GM23338 (cell line): ENCODE data around the gene UBXN2A. TPM values are rescaled to one million over a fixed set of nuclear protein-coding genes. Genes with fewer than 3 reads are reported as not detected.

Experiments used
- ATAC-seq: fragments of 200-7000 bp; cut with Tn5 transposase; 3 replicates; pipeline ENCODE4 v1.9.1; 2020
- DNase-seq: peaks from one replicate; pipeline ENCODE4 v3.0.0-alpha.2; 2015; ENCODE audit warnings: low spot score
- H2AFZ ChIP-seq: fragments of 200-600 bp; sonication (generic); 2 replicates; pipeline ENCODE4 v1.8.0; 2016; ENCODE audit warnings: antibody characterized with exemption, mild to moderate bottlenecking, moderate library complexity
- H3F3A ChIP-seq: fragments of 200-600 bp; sonication (generic); replicated peaks from 2 replicates; pipeline ENCODE4 v1.8.0; 2017; ENCODE audit warnings: antibody characterized with exemption, mixed run types, low read depth
- H3K27ac ChIP-seq: fragments of 200-600 bp; sonication (generic); 2 replicates; pipeline ENCODE4 v1.6.1; 2016; ENCODE audit warnings: low read depth
- H3K27me3 ChIP-seq: fragments of 200-600 bp; sonication (generic); 2 replicates; pipeline ENCODE4 v1.8.0; 2016; ENCODE audit warnings: mild to moderate bottlenecking, mixed run types, moderate library complexity; ENCODE audit not compliant: insufficient read depth
- H3K36me3 ChIP-seq: fragments of 200-600 bp; sonication (generic); 2 replicates; pipeline ENCODE4 v1.8.0; 2016; ENCODE audit warnings: mild to moderate bottlenecking; ENCODE audit not compliant: insufficient read depth
- H3K4me1 ChIP-seq: fragments of 200-600 bp; sonication (generic); 2 replicates; pipeline ENCODE4 v1.8.0; 2016; ENCODE audit warnings: mild to moderate bottlenecking, moderate library complexity; ENCODE audit not compliant: insufficient read depth
- H3K4me2 ChIP-seq: fragments of 200-600 bp; sonication (generic); 2 replicates; pipeline ENCODE4 v1.7.1; 2017; ENCODE audit warnings: mixed run types
- H3K4me3 ChIP-seq: fragments of 200-600 bp; sonication (generic); 2 replicates; pipeline ENCODE4 v1.6.1; 2016; ENCODE audit warnings: mixed run types
- H3K79me2 ChIP-seq: fragments of 200-600 bp; sonication (generic); replicated peaks from 2 replicates; pipeline ENCODE4 v1.8.0; 2017; ENCODE audit warnings: mild to moderate bottlenecking; ENCODE audit not compliant: insufficient read depth
- H3K9me2 ChIP-seq: fragments of 200-600 bp; sonication (generic); 2 replicates; pipeline ENCODE4 v1.8.0; 2017; ENCODE audit not compliant: insufficient read depth
- H4K20me1 ChIP-seq: fragments of 200-600 bp; sonication (generic); replicated peaks from 2 replicates; pipeline ENCODE4 v1.8.0; 2017; ENCODE audit warnings: mild to moderate bottlenecking; ENCODE audit not compliant: insufficient read depth
- H3K27ac Mint-ChIP-seq: 2 replicates; pipeline ENCODE4 v1.8.0; 2020; ENCODE audit warnings: inconsistent platforms, mild to moderate bottlenecking, moderate library complexity, mixed read lengths
- H3K27me3 Mint-ChIP-seq: 3 replicates; pipeline ENCODE4 v1.8.0; 2022; ENCODE audit warnings: low read depth, mild to moderate bottlenecking, moderate library complexity, mixed read lengths, inconsistent platforms; ENCODE audit not compliant: insufficient read depth, poor library complexity
- H3K36me3 Mint-ChIP-seq: 3 replicates; pipeline ENCODE4 v1.8.0; 2021; ENCODE audit warnings: low read depth, mild to moderate bottlenecking, inconsistent platforms, moderate library complexity, mixed read lengths
- H3K4me1 Mint-ChIP-seq: 3 replicates; pipeline ENCODE4 v1.8.0; 2020; ENCODE audit warnings: mild to moderate bottlenecking, inconsistent platforms, mixed read lengths
- H3K4me3 Mint-ChIP-seq: 3 replicates; pipeline ENCODE4 v1.8.0; 2021; ENCODE audit warnings: moderate library complexity, mild to moderate bottlenecking, inconsistent platforms, mixed read lengths
- H3K9me3 Mint-ChIP-seq: 3 replicates; pipeline ENCODE4 v1.8.0; 2020; ENCODE audit warnings: moderate library complexity, mild to moderate bottlenecking, inconsistent platforms, mixed read lengths
- CREB1 ChIP-seq: fragments of 250-450 bp; sonication (Bioruptor Pico); IDR thresholded peaks from 2 replicates; pipeline ENCODE4 v1.5.0; 2020; ENCODE audit warnings: low read depth, mild to moderate bottlenecking, moderate library complexity
- EZH2 ChIP-seq: fragments of 200-600 bp; sonication (generic); IDR thresholded peaks from one replicate; pipeline ENCODE4 v1.8.0; 2017; ENCODE audit warnings: antibody characterized with exemption, mild to moderate bottlenecking, low read depth; ENCODE audit not compliant: unreplicated experiment
- EZH2phosphoT487 ChIP-seq: fragments of 200-600 bp; sonication (generic); IDR thresholded peaks from one replicate; pipeline ENCODE4 v1.8.1; 2018; ENCODE audit warnings: antibody characterized with exemption; ENCODE audit not compliant: unreplicated experiment
- JUNB ChIP-seq: IDR thresholded peaks from one replicate; pipeline ENCODE4 v1.6.1; 2016; ENCODE audit warnings: antibody characterized with exemption; ENCODE audit not compliant: unreplicated experiment
- NANOG ChIP-seq: IDR thresholded peaks from 2 replicates; pipeline ENCODE4 v1.6.1; 2016; ENCODE audit warnings: antibody characterized with exemption, borderline replicate concordance
- POLR2AphosphoS5 ChIP-seq: IDR thresholded peaks from 2 replicates; pipeline ENCODE4 v1.6.1; 2016; ENCODE audit warnings: antibody characterized with exemption, low read depth
- STAT1 ChIP-seq: IDR thresholded peaks from one replicate; pipeline ENCODE4 v1.6.1; 2016; ENCODE audit warnings: antibody characterized with exemption; ENCODE audit not compliant: unreplicated experiment
- ZNF114 ChIP-seq: fragments of 250-450 bp; sonication (Bioruptor Pico); IDR thresholded peaks from 2 replicates; pipeline ENCODE4 v1.5.0; 2020; ENCODE audit warnings: mild to moderate bottlenecking, moderate library complexity
- ZNF331 ChIP-seq: fragments of 250-450 bp; sonication (Bioruptor Pico); IDR thresholded peaks from 2 replicates; pipeline ENCODE4 v1.5.0; 2020; ENCODE audit warnings: low read depth, mild to moderate bottlenecking, moderate library complexity
- polyA plus RNA-seq: library from polyadenylated mRNA; unstranded; fragments of >200 nt; fragmentation: Nextera tagmentation; extraction: Ambion mirVana; gene quantifications from 2 replicates; pipeline ENCODE4 v1.2.1, GENCODE V29; 2016
- total RNA-seq: library from RNA; depleted of rRNA; stranded (reverse); fragments of >200 nt; shearing (Covaris generic); gene quantifications from 2 replicates; pipeline ENCODE4 v1.2.3, GENCODE V29; 2014
- TF ChIP-seq, protein P1 (sequence below): IDR thresholded peaks from 2 replicates; pipeline ENCODE4 v1.6.1; 2016; ENCODE audit warnings: antibody characterized with exemption
- TF ChIP-seq, protein P2 (sequence below): IDR thresholded peaks from one replicate; pipeline ENCODE4 v1.6.1; 2018; ENCODE audit warnings: antibody characterized with exemption; ENCODE audit not compliant: unreplicated experiment
- TF ChIP-seq, protein P3 (sequence below): fragments of 250-450 bp; sonication (Bioruptor Pico); IDR thresholded peaks from 2 replicates; pipeline ENCODE4 v1.5.0; 2020; ENCODE audit warnings: mild to moderate bottlenecking, moderate library complexity
- TF ChIP-seq, protein P4 (sequence below), 2 experiments: fragments of 200-600 bp in 1 of 2; sonication (generic) in 1 of 2; conservative IDR thresholded peaks; 2 replicates each; pipeline versions ENCODE4 v1.5.1 to v1.6.1; 2016 to 2017; ENCODE audit warnings: antibody characterized with exemption in 2 of 2, low read depth in 2 of 2, mild to moderate bottlenecking in 2 of 2, moderate library complexity in 1 of 2

UBXN2A gene
- total and polyA plus RNA-seq, 2 experiments from 2014 or later, result 11.5 to 12.1 TPM

DNA sequence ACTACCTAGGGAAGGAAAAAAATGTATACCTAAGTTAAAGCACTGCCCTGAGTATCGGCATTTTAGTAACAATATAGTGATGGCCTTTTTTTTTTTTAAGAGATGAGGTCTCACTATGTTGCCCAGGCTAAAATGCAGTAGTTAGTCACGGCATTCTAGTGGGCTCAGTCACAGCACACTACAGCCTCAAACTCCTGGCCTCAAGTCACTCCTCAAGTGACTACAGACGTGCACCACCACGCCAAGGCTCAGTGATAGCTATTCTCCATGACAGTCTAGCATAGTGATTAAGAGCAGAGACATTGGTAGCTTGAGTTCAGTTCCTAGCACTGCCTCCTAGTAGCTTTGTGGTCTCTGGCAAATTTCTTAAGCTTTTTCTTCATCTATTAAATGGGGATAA lies 27.6 kb downstream of the UBXN2A start:
- Histone ChIP-seq H3F3A (no peaks in the 10 kb centered on the region), H3K27me3 (no peaks in the 10 kb centered on the region), H2AFZ (no peak overlapping the region), H3K36me3 (no peaks in the 10 kb centered on the region; the same call in 1 of the 2 replicates), H3K79me2 (no peaks in the 10 kb centered on the region; the same call in 1 of the 2 replicates), H3K4me2 (no peak overlapping the region), H3K27ac (no peak overlapping the region), H3K4me3 (no peak overlapping the region), H3K9me2 (no peaks in the 10 kb centered on the region), H3K4me1 (no peaks in the 10 kb centered on the region), H4K20me1 (no peaks in the 10 kb centered on the region)
- Mint-ChIP-seq H3K27ac (no peak overlapping the region), H3K27me3 (no peaks in the 10 kb centered on the region), H3K36me3 (peaks cover 9% of the 10 kb centered on the region), H3K4me3 (no peak overlapping the region), H3K4me1 (no peaks in the 10 kb centered on the region), H3K9me3 (no peaks in the 10 kb centered on the region)
- TF ChIP-seq ZNF331, result no peak
- no peak for TF ChIP-seq POLR2AphosphoS5
- no peak for TF ChIP-seq JUNB
- TF ChIP-seq, protein P1, sequence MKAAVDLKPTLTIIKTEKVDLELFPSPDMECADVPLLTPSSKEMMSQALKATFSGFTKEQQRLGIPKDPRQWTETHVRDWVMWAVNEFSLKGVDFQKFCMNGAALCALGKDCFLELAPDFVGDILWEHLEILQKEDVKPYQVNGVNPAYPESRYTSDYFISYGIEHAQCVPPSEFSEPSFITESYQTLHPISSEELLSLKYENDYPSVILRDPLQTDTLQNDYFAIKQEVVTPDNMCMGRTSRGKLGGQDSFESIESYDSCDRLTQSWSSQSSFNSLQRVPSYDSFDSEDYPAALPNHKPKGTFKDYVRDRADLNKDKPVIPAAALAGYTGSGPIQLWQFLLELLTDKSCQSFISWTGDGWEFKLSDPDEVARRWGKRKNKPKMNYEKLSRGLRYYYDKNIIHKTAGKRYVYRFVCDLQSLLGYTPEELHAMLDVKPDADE, result no peak
- TF ChIP-seq EZH2, result no peak
- TF ChIP-seq, protein P2, sequence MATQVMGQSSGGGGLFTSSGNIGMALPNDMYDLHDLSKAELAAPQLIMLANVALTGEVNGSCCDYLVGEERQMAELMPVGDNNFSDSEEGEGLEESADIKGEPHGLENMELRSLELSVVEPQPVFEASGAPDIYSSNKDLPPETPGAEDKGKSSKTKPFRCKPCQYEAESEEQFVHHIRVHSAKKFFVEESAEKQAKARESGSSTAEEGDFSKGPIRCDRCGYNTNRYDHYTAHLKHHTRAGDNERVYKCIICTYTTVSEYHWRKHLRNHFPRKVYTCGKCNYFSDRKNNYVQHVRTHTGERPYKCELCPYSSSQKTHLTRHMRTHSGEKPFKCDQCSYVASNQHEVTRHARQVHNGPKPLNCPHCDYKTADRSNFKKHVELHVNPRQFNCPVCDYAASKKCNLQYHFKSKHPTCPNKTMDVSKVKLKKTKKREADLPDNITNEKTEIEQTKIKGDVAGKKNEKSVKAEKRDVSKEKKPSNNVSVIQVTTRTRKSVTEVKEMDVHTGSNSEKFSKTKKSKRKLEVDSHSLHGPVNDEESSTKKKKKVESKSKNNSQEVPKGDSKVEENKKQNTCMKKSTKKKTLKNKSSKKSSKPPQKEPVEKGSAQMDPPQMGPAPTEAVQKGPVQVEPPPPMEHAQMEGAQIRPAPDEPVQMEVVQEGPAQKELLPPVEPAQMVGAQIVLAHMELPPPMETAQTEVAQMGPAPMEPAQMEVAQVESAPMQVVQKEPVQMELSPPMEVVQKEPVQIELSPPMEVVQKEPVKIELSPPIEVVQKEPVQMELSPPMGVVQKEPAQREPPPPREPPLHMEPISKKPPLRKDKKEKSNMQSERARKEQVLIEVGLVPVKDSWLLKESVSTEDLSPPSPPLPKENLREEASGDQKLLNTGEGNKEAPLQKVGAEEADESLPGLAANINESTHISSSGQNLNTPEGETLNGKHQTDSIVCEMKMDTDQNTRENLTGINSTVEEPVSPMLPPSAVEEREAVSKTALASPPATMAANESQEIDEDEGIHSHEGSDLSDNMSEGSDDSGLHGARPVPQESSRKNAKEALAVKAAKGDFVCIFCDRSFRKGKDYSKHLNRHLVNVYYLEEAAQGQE, result no peak
- no peak for TF ChIP-seq NANOG
- TF ChIP-seq, protein P3, sequence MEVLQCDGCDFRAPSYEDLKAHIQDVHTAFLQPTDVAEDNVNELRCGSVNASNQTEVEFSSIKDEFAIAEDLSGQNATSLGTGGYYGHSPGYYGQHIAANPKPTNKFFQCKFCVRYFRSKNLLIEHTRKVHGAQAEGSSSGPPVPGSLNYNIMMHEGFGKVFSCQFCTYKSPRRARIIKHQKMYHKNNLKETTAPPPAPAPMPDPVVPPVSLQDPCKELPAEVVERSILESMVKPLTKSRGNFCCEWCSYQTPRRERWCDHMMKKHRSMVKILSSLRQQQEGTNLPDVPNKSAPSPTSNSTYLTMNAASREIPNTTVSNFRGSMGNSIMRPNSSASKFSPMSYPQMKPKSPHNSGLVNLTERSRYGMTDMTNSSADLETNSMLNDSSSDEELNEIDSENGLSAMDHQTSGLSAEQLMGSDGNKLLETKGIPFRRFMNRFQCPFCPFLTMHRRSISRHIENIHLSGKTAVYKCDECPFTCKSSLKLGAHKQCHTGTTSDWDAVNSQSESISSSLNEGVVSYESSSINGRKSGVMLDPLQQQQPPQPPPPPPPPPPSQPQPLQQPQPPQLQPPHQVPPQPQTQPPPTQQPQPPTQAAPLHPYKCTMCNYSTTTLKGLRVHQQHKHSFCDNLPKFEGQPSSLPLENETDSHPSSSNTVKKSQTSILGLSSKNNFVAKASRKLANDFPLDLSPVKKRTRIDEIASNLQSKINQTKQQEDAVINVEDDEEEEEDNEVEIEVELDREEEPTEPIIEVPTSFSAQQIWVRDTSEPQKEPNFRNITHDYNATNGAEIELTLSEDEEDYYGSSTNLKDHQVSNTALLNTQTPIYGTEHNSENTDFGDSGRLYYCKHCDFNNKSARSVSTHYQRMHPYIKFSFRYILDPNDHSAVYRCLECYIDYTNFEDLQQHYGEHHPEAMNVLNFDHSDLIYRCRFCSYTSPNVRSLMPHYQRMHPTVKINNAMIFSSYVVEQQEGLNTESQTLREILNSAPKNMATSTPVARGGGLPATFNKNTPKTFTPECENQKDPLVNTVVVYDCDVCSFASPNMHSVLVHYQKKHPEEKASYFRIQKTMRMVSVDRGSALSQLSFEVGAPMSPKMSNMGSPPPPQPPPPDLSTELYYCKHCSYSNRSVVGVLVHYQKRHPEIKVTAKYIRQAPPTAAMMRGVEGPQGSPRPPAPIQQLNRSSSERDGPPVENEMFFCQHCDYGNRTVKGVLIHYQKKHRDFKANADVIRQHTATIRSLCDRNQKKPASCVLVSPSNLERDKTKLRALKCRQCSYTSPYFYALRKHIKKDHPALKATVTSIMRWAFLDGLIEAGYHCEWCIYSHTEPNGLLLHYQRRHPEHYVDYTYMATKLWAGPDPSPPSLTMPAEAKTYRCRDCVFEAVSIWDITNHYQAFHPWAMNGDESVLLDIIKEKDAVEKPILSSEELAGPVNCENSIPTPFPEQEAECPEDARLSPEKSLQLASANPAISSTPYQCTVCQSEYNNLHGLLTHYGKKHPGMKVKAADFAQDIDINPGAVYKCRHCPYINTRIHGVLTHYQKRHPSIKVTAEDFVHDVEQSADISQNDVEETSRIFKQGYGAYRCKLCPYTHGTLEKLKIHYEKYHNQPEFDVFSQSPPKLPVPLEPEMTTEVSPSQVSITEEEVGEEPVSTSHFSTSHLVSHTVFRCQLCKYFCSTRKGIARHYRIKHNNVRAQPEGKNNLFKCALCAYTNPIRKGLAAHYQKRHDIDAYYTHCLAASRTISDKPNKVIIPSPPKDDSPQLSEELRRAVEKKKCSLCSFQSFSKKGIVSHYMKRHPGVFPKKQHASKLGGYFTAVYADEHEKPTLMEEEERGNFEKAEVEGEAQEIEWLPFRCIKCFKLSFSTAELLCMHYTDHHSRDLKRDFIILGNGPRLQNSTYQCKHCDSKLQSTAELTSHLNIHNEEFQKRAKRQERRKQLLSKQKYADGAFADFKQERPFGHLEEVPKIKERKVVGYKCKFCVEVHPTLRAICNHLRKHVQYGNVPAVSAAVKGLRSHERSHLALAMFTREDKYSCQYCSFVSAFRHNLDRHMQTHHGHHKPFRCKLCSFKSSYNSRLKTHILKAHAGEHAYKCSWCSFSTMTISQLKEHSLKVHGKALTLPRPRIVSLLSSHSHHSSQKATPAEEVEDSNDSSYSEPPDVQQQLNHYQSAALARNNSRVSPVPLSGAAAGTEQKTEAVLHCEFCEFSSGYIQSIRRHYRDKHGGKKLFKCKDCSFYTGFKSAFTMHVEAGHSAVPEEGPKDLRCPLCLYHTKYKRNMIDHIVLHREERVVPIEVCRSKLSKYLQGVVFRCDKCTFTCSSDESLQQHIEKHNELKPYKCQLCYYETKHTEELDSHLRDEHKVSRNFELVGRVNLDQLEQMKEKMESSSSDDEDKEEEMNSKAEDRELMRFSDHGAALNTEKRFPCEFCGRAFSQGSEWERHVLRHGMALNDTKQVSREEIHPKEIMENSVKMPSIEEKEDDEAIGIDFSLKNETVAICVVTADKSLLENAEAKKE (CRISPR knock-in tag), result no peak
- TF ChIP-seq, protein P4, sequence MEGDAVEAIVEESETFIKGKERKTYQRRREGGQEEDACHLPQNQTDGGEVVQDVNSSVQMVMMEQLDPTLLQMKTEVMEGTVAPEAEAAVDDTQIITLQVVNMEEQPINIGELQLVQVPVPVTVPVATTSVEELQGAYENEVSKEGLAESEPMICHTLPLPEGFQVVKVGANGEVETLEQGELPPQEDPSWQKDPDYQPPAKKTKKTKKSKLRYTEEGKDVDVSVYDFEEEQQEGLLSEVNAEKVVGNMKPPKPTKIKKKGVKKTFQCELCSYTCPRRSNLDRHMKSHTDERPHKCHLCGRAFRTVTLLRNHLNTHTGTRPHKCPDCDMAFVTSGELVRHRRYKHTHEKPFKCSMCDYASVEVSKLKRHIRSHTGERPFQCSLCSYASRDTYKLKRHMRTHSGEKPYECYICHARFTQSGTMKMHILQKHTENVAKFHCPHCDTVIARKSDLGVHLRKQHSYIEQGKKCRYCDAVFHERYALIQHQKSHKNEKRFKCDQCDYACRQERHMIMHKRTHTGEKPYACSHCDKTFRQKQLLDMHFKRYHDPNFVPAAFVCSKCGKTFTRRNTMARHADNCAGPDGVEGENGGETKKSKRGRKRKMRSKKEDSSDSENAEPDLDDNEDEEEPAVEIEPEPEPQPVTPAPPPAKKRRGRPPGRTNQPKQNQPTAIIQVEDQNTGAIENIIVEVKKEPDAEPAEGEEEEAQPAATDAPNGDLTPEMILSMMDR (conservative IDR thresholded peaks at IDR 0.05; ENCODE audit: low read depth in 2 of 2), result no peak
- TF ChIP-seq STAT1, result no peak
- no peak for TF ChIP-seq ZNF114
- TF ChIP-seq CREB1 (CRISPR knock-in tag), result no peak
- TF ChIP-seq EZH2phosphoT487, result no peak
- DNase-seq (no peak), ATAC-seq (no peak)
